H9 (cell line): ENCODE results near the gene AEN. TPM values are rescaled to one million over a fixed set of nuclear protein-coding genes. Genes with fewer than 3 reads are reported as not detected.

ENCODE experiments used
- DNase-seq: peaks from one replicate; pipeline ENCODE4 v3.0.0-alpha.2; 2017
- H2AFZ ChIP-seq: one replicate; pipeline ENCODE4 v1.6.1; 2013; ENCODE audit warnings: mild to moderate bottlenecking, low read length, control low read depth, moderate library complexity
- H2AK5ac ChIP-seq: 2 replicates; pipeline ENCODE4 v1.6.1; 2013; ENCODE audit warnings: low read length, control low read depth, mixed read lengths; ENCODE audit not compliant: insufficient read length
- H2BK120ac ChIP-seq: one replicate; pipeline ENCODE4 v1.6.1; 2013; ENCODE audit warnings: low read depth, mild to moderate bottlenecking, low read length, control low read depth, inconsistent platforms; ENCODE audit not compliant: poor library complexity, severe bottlenecking
- H2BK12ac ChIP-seq: 2 replicates; pipeline ENCODE4 v1.6.1; 2013; ENCODE audit warnings: low read length, control low read depth, mixed read lengths, low read depth; ENCODE audit not compliant: insufficient read length
- H2BK15ac ChIP-seq: 2 replicates; pipeline ENCODE4 v1.6.1; 2013; ENCODE audit warnings: low read depth, low read length, control low read depth
- H2BK20ac ChIP-seq: one replicate; pipeline ENCODE4 v1.6.1; 2013; ENCODE audit warnings: low read depth, mild to moderate bottlenecking, low read length, control low read depth, inconsistent platforms; ENCODE audit not compliant: poor library complexity, severe bottlenecking
- H2BK5ac ChIP-seq: 2 replicates; pipeline ENCODE4 v1.6.1; 2013; ENCODE audit warnings: low read length, control low read depth, mixed read lengths; ENCODE audit not compliant: insufficient read length
- H3K14ac ChIP-seq: 2 replicates; pipeline ENCODE4 v1.6.1; 2013; ENCODE audit warnings: low read length, control low read depth; ENCODE audit not compliant: insufficient read depth
- H3K18ac ChIP-seq: 2 replicates; pipeline ENCODE4 v1.6.1; 2013; ENCODE audit warnings: low read depth, mild to moderate bottlenecking, mixed read lengths, low read length, control low read depth; ENCODE audit not compliant: insufficient read length
- H3K23ac ChIP-seq: 2 replicates; pipeline ENCODE4 v1.6.1; 2013; ENCODE audit warnings: low read length, control low read depth, mixed read lengths, low read depth; ENCODE audit not compliant: insufficient read length
- H3K23me2 ChIP-seq: 2 replicates; pipeline ENCODE4 v1.6.1; 2013; ENCODE audit warnings: low read depth, mild to moderate bottlenecking, mixed read lengths, low read length, control low read depth; ENCODE audit not compliant: insufficient read length, poor library complexity, severe bottlenecking
- H3K27ac ChIP-seq: 2 replicates; pipeline ENCODE4 v1.5.1; 2013; ENCODE audit warnings: low read length, control low read depth, mixed read lengths, low read depth; ENCODE audit not compliant: insufficient read length
- H3K27me3 ChIP-seq: 2 replicates; pipeline ENCODE4 v1.6.1; 2013; ENCODE audit warnings: low read length, control low read depth, inconsistent platforms; ENCODE audit not compliant: insufficient read depth
- H3K4ac ChIP-seq: 2 replicates; pipeline ENCODE4 v1.6.1; 2013; ENCODE audit warnings: low read depth, mild to moderate bottlenecking, control low read depth, inconsistent platforms, low read length, moderate library complexity
- H3K4me1 ChIP-seq: 2 replicates; pipeline ENCODE4 v1.6.1; 2013; ENCODE audit warnings: low read length, control low read depth, inconsistent platforms; ENCODE audit not compliant: insufficient read depth
- H3K4me2 ChIP-seq: 2 replicates; pipeline ENCODE4 v1.6.1; 2013; ENCODE audit warnings: low read length, control low read depth, mixed read lengths; ENCODE audit not compliant: insufficient read length, insufficient read depth
- H3K56ac ChIP-seq: 2 replicates; pipeline ENCODE4 v1.6.1; 2013; ENCODE audit warnings: low read depth, mild to moderate bottlenecking, mixed read lengths, low read length, control low read depth; ENCODE audit not compliant: insufficient read length
- H3K79me1 ChIP-seq: 2 replicates; pipeline ENCODE4 v1.6.1; 2013; ENCODE audit warnings: low read depth, mild to moderate bottlenecking, moderate library complexity, low read length, control low read depth, inconsistent platforms; ENCODE audit not compliant: insufficient read depth, poor library complexity, severe bottlenecking
- H3K79me2 ChIP-seq: 2 replicates; pipeline ENCODE4 v1.6.1; 2013; ENCODE audit warnings: low read length, control low read depth, inconsistent platforms; ENCODE audit not compliant: insufficient read depth
- H3K9ac ChIP-seq: 2 replicates; pipeline ENCODE4 v1.6.1; 2013; ENCODE audit warnings: low read length, control low read depth, mixed read lengths; ENCODE audit not compliant: insufficient read length; ENCODE audit errors: extremely low read depth
- H3K9me3 ChIP-seq: one replicate; pipeline ENCODE4 v1.6.1; 2013; ENCODE audit warnings: low read depth, low read length, inconsistent platforms; ENCODE audit not compliant: control insufficient read depth
- H3T11ph ChIP-seq: one replicate; pipeline ENCODE4 v1.6.1; 2013; ENCODE audit warnings: mild to moderate bottlenecking, low read length, control low read depth, inconsistent platforms
- H4K20me1 ChIP-seq: one replicate; pipeline ENCODE4 v1.6.1; 2013; ENCODE audit not compliant: control insufficient read depth, insufficient read length, insufficient read depth
- H4K5ac ChIP-seq: 2 replicates; pipeline ENCODE4 v1.6.1; 2013; ENCODE audit warnings: low read depth, mild to moderate bottlenecking, mixed read lengths, low read length, control low read depth; ENCODE audit not compliant: insufficient read length
- H4K8ac ChIP-seq: replicated peaks from 2 replicates; pipeline ENCODE4 v1.6.1; 2013; ENCODE audit warnings: low read length, control low read depth, mixed read lengths, low read depth; ENCODE audit not compliant: insufficient read length
- H4K91ac ChIP-seq: 2 replicates; pipeline ENCODE4 v1.6.1; 2013; ENCODE audit warnings: low read depth, mild to moderate bottlenecking, moderate library complexity, mixed read lengths, low read length, control low read depth; ENCODE audit not compliant: insufficient read length
- H3K27ac Mint-ChIP-seq, 3 experiments: 2 replicates in 2 of 3; 3 replicates in 1 of 3; pipeline ENCODE4 v1.8.0; 2020 to 2021; ENCODE audit warnings: mixed read lengths in 3 of 3, mild to moderate bottlenecking in 1 of 3, moderate library complexity in 1 of 3
- H3K27me3 Mint-ChIP-seq: 2 replicates; pipeline ENCODE4 v1.8.0; 2021; ENCODE audit warnings: low read depth, mild to moderate bottlenecking, moderate library complexity, mixed read lengths
- H3K36me3 Mint-ChIP-seq, 3 experiments: 2 replicates in 2 of 3; 3 replicates in 1 of 3; pipeline ENCODE4 v1.8.0; 2020 to 2021; ENCODE audit warnings: low read depth in 3 of 3, mixed read lengths in 3 of 3; ENCODE audit not compliant: insufficient read depth in 1 of 3
- H3K4me1 Mint-ChIP-seq, 2 experiments: 2 replicates each; pipeline ENCODE4 v1.8.0; 2020; ENCODE audit warnings: mixed read lengths in 2 of 2
- H3K4me3 Mint-ChIP-seq, 2 experiments: 2 replicates in 1 of 2; 3 replicates in 1 of 2; pipeline ENCODE4 v1.8.0; 2020 to 2021; ENCODE audit warnings: mild to moderate bottlenecking in 2 of 2, mixed read lengths in 2 of 2, moderate library complexity in 1 of 2
- H3K9me3 Mint-ChIP-seq, 2 experiments: 2 replicates in 1 of 2; 3 replicates in 1 of 2; pipeline ENCODE4 v1.8.0; 2020; ENCODE audit warnings: mild to moderate bottlenecking in 2 of 2, mixed read lengths in 2 of 2, moderate library complexity in 1 of 2
- CTCF ChIP-seq: fragments of 200-600 bp; sonication (generic); conservative IDR thresholded peaks from 3 replicates; pipeline ENCODE4 v1.8.0; 2021; ENCODE audit warnings: antibody characterized with exemption, mild to moderate bottlenecking
- WGBS: extraction: QIAGEN DNeasy Blood & Tissue Kit; methylation state at CpG from one replicate; pipeline ENCODE4 v1.1.7; 2013; ENCODE audit warnings: missing lambda C conversion rate, low lambda C conversion rate, mixed read lengths; ENCODE audit not compliant: insufficient read length; ENCODE audit errors: extremely low coverage; 5-methylcytosine and 5-hydroxymethylcytosine counted together
- total RNA-seq: library from RNA; stranded (reverse); gene quantifications from 2 replicates; pipeline ENCODE4 v1.2.1, GENCODE V29; 2021

Gene AEN
- total RNA-seq, 1 experiment from 2014 or later, result 132 TPM

DNA sequence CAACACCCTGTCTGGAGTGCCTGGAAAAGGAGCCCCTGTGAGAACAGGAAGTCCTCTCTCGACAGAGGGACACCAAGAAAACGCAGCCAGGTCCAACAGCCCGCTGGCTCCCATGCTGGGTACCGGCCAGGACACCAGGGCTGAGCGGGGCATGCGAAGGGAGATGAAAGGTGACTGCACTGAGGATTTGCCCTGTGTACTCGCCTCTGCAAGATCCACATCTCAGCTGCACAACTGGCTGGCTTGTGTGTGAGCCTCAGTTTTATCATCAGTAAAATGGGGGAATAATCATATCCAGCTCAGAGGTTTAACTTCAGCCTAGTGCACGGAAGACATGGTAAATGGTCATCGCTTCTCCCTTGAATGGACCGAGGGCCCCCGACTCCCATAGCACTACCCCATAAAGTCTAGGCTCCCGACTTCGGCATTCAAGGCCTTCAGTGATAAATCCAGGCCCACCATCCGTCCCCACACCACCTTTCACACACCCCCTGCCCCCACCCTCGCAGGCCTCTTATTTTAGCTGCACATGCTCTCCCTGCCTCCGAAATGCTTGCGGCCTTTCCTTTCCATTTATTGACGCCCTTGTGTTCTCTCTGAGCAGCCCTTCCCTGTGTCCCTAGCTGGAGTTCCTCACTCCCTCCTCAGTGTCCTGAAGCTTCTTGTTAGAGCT lies 33.4 kb downstream of the AEN start:
- Histone ChIP-seq H3K9me3 (no peaks in the 10 kb centered on the region), H3K23me2 (no peaks in the 10 kb centered on the region), H3K79me2 (no peaks in the 10 kb centered on the region), H3K4me2 (no peak overlapping the region), H3K9ac (no peak overlapping the region), H2BK12ac (no peak overlapping the region), H2BK20ac (no peak overlapping the region), H4K5ac (no peak overlapping the region), H3T11ph (no peak overlapping the region), H2BK120ac (no peak overlapping the region), H3K4me1 (no peaks in the 10 kb centered on the region; the same call in 1 of the 2 replicates), H3K79me1 (no peaks in the 10 kb centered on the region), H3K14ac (no peak overlapping the region; the same call in 1 of the 2 replicates), H4K91ac (no peak overlapping the region), H2BK5ac (no peak overlapping the region), H4K20me1 (peaks cover 2% of the 10 kb centered on the region), H3K18ac (no peak overlapping the region), H2BK15ac (no peak overlapping the region), H3K27me3 (no peaks in the 10 kb centered on the region), H2AFZ (no peak overlapping the region), H3K4ac (no peak overlapping the region), H4K8ac (no peak overlapping the region), H3K23ac (no peak overlapping the region), H3K56ac (no peak overlapping the region), H2AK5ac (no peak overlapping the region), H3K27ac (no peak overlapping the region)
- Mint-ChIP-seq H3K4me1 (peaks cover 25 to 31% of the 10 kb centered on the region in 2 experiments), H3K4me3 (no peak overlapping the region), H3K27ac (peak overlapping the region in 2 of 3 experiments; percentile 55 to 79; a peak in 1 of 7 replicates), H3K36me3 (no peaks in the 10 kb centered on the region), H3K9me3 (no peaks in the 10 kb centered on the region), H3K27me3 (peaks cover 2% of the 10 kb centered on the region; the same call in 1 of the 2 replicates)
- DNase-seq, result no peak
- no peak for TF ChIP-seq CTCF
- no CpG with 5 or more reads among the region's 18 CpGs for WGBS
